ENCODE data around the gene CCNG1.

Gene CCNG1

DNA sequence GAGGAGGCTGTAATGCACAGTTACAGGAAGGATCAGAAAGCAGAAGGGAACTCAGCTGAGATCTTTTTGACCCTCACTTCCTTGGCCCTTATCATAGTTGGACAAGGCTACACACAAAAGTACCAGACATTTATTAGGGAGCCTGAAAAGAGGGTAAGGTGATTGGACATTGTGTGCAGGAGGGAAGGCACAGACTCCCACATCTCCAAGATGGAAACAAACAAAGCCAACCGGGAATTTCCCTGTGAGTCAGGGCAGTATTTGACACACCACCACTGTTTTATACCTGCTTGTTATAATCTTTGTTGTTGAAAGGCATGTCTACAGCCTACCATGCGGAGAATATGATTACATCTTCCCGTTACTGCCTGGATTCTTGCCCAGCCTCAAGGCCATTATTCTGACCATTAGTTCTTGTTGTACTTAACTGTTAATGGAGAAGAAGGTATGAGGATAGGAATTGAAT, 3.0 kb upstream of the CCNG1 start:
- no peak for TF ChIP-seq BACH2 (CRISPR knock-in tag; IDR thresholded peaks at IDR 0.05; ENCODE audit: borderline replicate concordance)
- TF ChIP-seq ZNF70 (CRISPR knock-in tag; IDR thresholded peaks at IDR 0.05): no peak
- no peak for TF ChIP-seq ARNTL (CRISPR knock-in tag; IDR thresholded peaks at IDR 0.05; ENCODE audit: borderline replicate concordance, low read depth)
- no peak for TF ChIP-seq ZNF565 (CRISPR knock-in tag; conservative IDR thresholded peaks at IDR 0.05; ENCODE audit: low read depth)
- peak; percentile 80 for TF ChIP-seq ISL1 (CRISPR knock-in tag; IDR thresholded peaks at IDR 0.05)
- TF ChIP-seq ZFP3 (CRISPR knock-in tag; IDR thresholded peaks at IDR 0.05): no peak
- TF ChIP-seq PPARA (CRISPR knock-in tag; IDR thresholded peaks at IDR 0.05; ENCODE audit: borderline replicate concordance): no peak
- ATAC-seq: no peak

DNA sequence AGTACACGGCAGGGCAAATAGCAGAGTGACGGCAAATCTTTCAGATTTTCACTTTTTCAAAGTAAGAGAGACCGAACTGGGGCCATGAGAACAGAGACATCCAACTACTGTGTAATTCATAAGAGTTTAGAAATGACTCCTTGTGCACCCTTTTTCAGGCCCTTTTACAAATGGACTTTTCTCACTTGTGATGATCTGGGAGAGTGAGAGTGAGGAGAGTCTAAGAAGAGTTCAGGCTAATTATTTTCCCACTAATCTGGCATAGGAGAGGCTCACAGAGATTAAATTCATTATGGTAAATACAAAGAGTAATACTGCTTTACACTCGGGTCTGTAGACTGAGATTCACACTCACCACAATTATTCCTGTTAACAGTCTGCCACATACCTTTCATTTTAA, 880 bp upstream of the CCNG1 start:
- TF ChIP-seq ZNF565 (CRISPR knock-in tag; conservative IDR thresholded peaks at IDR 0.05; ENCODE audit: low read depth) (no peak), ESRRG (CRISPR knock-in tag; IDR thresholded peaks at IDR 0.05) (no peak), ZC3H10 (CRISPR knock-in tag; IDR thresholded peaks at IDR 0.05) (no peak), OSR1 (CRISPR knock-in tag; IDR thresholded peaks at IDR 0.05) (no peak), PPARA (CRISPR knock-in tag; IDR thresholded peaks at IDR 0.05; ENCODE audit: borderline replicate concordance) (no peak), ZFP3 (CRISPR knock-in tag; IDR thresholded peaks at IDR 0.05) (no peak), POU6F1 (CRISPR knock-in tag; IDR thresholded peaks at IDR 0.05; ENCODE audit: borderline replicate concordance, low read depth) (no peak), TOX (CRISPR knock-in tag; IDR thresholded peaks at IDR 0.05; ENCODE audit: borderline replicate concordance) (no peak), ZNF70 (CRISPR knock-in tag; IDR thresholded peaks at IDR 0.05) (no peak), BACH2 (CRISPR knock-in tag; IDR thresholded peaks at IDR 0.05; ENCODE audit: borderline replicate concordance) (no peak)
- TF ChIP-seq, protein P1, sequence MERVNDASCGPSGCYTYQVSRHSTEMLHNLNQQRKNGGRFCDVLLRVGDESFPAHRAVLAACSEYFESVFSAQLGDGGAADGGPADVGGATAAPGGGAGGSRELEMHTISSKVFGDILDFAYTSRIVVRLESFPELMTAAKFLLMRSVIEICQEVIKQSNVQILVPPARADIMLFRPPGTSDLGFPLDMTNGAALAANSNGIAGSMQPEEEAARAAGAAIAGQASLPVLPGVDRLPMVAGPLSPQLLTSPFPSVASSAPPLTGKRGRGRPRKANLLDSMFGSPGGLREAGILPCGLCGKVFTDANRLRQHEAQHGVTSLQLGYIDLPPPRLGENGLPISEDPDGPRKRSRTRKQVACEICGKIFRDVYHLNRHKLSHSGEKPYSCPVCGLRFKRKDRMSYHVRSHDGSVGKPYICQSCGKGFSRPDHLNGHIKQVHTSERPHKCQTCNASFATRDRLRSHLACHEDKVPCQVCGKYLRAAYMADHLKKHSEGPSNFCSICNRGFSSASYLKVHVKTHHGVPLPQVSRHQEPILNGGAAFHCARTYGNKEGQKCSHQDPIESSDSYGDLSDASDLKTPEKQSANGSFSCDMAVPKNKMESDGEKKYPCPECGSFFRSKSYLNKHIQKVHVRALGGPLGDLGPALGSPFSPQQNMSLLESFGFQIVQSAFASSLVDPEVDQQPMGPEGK (CRISPR knock-in tag; IDR thresholded peaks at IDR 0.05; ENCODE audit: borderline replicate concordance): no peak
- TF ChIP-seq, protein P2, sequence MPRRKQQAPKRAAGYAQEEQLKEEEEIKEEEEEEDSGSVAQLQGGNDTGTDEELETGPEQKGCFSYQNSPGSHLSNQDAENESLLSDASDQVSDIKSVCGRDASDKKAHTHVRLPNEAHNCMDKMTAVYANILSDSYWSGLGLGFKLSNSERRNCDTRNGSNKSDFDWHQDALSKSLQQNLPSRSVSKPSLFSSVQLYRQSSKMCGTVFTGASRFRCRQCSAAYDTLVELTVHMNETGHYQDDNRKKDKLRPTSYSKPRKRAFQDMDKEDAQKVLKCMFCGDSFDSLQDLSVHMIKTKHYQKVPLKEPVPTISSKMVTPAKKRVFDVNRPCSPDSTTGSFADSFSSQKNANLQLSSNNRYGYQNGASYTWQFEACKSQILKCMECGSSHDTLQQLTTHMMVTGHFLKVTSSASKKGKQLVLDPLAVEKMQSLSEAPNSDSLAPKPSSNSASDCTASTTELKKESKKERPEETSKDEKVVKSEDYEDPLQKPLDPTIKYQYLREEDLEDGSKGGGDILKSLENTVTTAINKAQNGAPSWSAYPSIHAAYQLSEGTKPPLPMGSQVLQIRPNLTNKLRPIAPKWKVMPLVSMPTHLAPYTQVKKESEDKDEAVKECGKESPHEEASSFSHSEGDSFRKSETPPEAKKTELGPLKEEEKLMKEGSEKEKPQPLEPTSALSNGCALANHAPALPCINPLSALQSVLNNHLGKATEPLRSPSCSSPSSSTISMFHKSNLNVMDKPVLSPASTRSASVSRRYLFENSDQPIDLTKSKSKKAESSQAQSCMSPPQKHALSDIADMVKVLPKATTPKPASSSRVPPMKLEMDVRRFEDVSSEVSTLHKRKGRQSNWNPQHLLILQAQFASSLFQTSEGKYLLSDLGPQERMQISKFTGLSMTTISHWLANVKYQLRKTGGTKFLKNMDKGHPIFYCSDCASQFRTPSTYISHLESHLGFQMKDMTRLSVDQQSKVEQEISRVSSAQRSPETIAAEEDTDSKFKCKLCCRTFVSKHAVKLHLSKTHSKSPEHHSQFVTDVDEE (CRISPR knock-in tag; IDR thresholded peaks at IDR 0.05): no peak
- no peak for ATAC-seq

- TF ChIP-seq POU6F1 (CRISPR knock-in tag; IDR thresholded peaks at IDR 0.05; ENCODE audit: borderline replicate concordance, low read depth) (no peak), ISL1 (CRISPR knock-in tag; IDR thresholded peaks at IDR 0.05) (0 out of 2 replicates have a peak, but pooled peaks have one; percentile 11)
- TF ChIP-seq, protein P3, sequence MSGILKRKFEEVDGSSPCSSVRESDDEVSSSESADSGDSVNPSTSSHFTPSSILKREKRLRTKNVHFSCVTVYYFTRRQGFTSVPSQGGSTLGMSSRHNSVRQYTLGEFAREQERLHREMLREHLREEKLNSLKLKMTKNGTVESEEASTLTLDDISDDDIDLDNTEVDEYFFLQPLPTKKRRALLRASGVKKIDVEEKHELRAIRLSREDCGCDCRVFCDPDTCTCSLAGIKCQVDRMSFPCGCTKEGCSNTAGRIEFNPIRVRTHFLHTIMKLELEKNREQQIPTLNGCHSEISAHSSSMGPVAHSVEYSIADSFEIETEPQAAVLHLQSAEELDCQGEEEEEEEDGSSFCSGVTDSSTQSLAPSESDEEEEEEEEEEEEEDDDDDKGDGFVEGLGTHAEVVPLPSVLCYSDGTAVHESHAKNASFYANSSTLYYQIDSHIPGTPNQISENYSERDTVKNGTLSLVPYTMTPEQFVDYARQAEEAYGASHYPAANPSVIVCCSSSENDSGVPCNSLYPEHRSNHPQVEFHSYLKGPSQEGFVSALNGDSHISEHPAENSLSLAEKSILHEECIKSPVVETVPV (CRISPR knock-in tag; IDR thresholded peaks at IDR 0.05): no peak
- no peak for ATAC-seq
Observed at GRCh38 chr5:163437011-163437308, 435 bp upstream of the CCNG1 start.

DNA sequence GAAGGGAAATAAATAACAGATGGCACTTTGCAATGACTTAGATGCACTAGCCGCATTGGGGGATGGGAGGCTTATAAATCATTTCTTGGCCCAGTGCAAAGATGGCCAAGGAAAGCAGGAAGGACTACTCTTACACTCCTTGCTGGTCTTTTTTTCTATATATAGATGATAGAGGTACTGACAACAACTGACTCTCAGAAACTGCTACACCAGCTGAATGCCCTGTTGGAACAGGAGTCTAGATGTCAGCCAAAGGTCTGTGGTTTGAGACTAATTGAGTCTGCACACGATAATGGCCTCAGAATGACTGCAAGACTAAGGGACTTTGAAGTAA, 1.7 kb downstream of the CCNG1 start:
- ATAC-seq: no peak
- TF ChIP-seq ESRRG (CRISPR knock-in tag; IDR thresholded peaks at IDR 0.05) (no peak), ZFP3 (CRISPR knock-in tag; IDR thresholded peaks at IDR 0.05) (0 out of 2 replicates have a peak, but pooled peaks have one; percentile 17), ISL1 (CRISPR knock-in tag; IDR thresholded peaks at IDR 0.05) (no peak), ZC3H10 (CRISPR knock-in tag; IDR thresholded peaks at IDR 0.05) (no peak)

DNA sequence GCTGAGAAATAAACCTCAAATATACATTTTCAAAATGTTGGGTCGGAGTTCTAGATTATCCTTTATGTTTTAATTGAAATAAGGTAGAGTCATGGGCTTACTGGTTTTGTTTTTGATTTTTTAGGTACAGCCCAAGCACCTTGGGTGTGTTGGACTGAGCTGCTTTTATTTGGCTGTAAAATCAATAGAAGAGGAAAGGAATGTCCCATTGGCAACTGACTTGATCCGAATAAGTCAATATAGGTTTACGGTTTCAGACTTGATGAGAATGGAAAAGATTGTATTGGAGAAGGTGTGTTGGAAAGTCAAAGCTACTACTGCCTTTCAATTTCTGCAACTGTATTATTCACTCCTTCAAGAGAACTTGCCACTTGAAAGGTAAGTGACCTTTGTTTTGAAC, 3.6 kb downstream of the CCNG1 start:
- ATAC-seq: no peak
- TF ChIP-seq ESRRG (CRISPR knock-in tag; IDR thresholded peaks at IDR 0.05) (no peak), OSR1 (CRISPR knock-in tag; IDR thresholded peaks at IDR 0.05) (no peak), TOX (CRISPR knock-in tag; IDR thresholded peaks at IDR 0.05; ENCODE audit: borderline replicate concordance) (no peak), ZFP30 (CRISPR knock-in tag; IDR thresholded peaks at IDR 0.05) (no peak), RARB (CRISPR knock-in tag; IDR thresholded peaks at IDR 0.05) (no peak), ZFP3 (CRISPR knock-in tag; IDR thresholded peaks at IDR 0.05) (no peak), CREB5 (CRISPR knock-in tag; IDR thresholded peaks at IDR 0.05; ENCODE audit: low read depth) (no peak), ARNTL (CRISPR knock-in tag; IDR thresholded peaks at IDR 0.05; ENCODE audit: borderline replicate concordance, low read depth) (no peak), ISL1 (CRISPR knock-in tag; IDR thresholded peaks at IDR 0.05) (no peak), CSDC2 (CRISPR knock-in tag; IDR thresholded peaks at IDR 0.05) (no peak), ZC3H10 (CRISPR knock-in tag; IDR thresholded peaks at IDR 0.05) (no peak)
- TF ChIP-seq, protein P2 (CRISPR knock-in tag; IDR thresholded peaks at IDR 0.05): no peak
